GM10847 (cell line): ENCODE measurements around the gene EHD4.

ENCODE experiments used
- POLR2A ChIP-seq: IDR thresholded peaks from 2 replicates; pipeline ENCODE4 v1.6.1; 2011; ENCODE audit not compliant: insufficient read length; ENCODE audit errors: extremely low read depth

The EHD4 gene

DNA sequence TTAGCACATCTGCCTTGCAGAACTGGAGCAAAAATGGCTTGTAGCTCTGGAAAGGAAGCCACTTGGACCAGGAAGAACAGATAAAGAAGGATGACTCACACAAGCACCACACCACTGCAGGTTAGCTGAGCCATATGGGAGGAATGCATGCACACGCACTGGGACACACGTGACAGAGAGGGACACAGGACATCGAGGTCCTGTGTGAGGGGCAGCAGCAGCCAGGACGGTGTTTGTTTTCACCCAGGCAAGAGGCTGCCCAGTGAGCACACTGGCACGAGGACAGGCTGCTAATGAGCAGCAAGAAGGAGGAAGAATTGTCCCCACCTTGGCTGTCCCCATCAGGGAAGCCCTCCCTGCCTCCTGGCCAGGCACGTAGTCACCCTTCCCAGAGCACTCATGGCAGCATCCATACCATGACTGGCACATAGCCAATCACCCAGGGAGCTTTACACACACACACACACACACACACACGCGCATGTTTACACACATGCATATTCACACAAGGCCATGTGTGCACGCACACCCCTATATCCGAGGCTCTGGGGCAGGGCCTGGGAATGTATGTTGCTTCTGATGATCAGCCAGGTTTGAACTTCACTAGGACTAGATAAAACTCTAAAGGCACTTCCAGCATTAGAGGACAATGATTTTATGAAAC, 54.5 kb downstream of the EHD4 start:
- no peak for TF ChIP-seq POLR2A

DNA sequence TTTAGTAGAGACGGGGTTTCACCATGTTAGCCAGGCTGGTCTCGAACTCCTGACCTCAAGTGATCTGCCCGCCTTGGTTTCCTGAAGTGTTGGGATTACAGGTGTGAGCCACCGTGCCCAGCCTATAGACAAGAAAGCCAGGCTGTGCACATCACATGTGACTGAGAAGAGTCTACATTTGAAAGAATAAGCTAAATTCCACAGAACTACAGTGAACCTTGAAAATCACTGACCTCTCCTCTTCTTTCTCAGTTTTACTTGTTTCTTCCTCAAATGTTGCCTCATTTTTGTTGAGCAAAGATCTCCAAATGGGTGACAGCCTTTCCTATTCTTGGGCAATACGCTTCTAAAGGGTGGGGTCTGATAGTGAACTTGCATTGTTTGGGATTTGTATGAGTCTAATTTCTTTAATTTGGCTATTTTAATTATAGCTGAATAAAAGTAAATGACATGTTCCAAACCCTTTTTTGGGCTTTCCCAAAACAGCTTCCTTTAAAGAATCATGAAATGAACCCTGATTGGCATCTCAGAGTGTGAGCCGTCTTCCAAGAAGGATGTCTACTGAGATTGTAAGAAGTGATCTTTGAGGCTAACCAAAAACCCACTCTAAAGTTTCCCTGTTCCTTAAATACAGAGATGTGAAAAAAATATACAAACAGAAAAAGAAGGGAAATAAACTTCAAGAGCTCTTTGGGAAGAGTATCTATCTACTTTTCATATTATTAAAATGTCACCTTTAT, 56.9 kb downstream of the EHD4 start:
- TF ChIP-seq POLR2A: no peak

DNA sequence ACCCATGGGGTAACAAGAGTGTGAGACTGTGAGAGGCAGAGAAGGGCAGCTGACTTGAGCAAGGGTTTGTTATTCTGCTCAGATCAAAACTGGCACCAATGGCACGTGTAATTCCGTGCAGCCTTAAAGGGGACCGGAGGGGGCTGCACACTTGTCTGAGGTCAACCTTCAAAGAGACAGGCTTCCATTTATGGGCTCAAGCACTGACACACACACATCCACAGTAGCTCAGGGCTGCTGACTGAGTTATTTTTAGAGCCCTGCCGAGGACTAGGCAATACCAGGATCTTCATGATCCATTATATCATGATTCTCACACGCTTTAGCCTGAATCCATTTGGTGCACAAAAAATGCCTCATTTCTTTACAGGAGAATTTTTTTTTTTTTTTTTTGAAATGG, 57.9 kb downstream of the EHD4 start:
- no peak for TF ChIP-seq POLR2A

- no peak for TF ChIP-seq POLR2A
Observed at GRCh38 chr15:41913256-41913655, 59.1 kb downstream of the EHD4 start.

- TF ChIP-seq POLR2A: no peak
Observed at GRCh38 chr15:41911691-41912345, 60.5 kb downstream of the EHD4 start.

- no peak for TF ChIP-seq POLR2A
Observed at GRCh38 chr15:41908736-41909461, 63.5 kb downstream of the EHD4 start.

- TF ChIP-seq POLR2A: no peak
Observed at GRCh38 chr15:41907141-41907540, 65.2 kb downstream of the EHD4 start.

DNA sequence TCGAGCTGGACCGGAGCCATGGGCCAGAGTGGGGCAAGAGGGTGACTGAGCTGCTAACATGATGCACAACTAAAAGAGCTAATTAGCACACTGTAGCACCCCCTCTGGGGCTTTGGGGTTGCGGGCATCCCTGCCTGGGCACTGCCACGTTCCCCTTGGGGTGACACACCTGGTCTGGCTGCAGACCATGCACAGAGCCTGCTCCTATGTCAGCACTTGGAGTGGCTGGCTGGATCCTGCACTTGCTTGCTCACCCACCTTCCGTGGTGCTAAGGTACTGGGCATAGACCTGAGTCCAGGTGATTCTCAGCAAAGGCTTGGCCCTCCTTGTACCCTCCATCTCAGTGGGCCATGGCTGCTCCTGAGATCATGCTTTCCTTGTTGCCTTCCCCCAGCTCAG, 65.7 kb downstream of the EHD4 start:
- no peak for TF ChIP-seq POLR2A

DNA sequence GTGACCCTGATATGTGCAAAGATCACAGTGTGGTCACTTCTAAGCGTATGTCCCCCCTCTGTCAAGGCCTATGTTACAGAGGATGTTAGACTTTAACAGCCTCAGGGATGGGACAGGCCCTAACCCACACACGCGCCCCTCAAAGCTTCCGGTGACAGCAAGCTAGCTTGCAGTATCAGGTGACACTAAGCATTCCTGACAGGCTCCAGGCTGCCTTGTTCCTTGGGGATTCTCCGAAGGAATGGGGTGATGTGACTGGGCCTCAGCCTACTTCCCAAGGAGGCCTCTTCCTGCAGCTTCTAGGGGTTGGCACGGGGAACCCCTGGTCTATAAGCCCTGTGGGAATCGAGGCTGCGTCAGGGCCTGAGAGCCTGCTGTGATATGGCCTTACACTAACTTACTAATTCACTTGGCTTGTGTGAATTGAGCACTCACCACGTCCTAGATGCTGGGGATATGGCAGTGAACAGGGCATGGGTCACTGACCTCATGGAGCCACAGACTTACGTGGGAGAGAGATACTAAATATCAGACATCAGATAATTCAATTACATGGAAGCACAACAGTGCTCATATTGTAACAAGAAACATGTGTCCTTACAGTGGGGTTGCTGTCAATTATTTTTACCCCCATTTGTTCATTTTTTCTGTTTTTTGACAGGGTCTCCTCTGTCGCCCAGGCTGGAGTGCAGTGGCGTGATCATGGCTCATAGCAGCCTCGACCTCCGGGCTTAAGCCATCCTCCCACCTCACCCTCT, 67.1 kb downstream of the EHD4 start:
- no peak for TF ChIP-seq POLR2A

DNA sequence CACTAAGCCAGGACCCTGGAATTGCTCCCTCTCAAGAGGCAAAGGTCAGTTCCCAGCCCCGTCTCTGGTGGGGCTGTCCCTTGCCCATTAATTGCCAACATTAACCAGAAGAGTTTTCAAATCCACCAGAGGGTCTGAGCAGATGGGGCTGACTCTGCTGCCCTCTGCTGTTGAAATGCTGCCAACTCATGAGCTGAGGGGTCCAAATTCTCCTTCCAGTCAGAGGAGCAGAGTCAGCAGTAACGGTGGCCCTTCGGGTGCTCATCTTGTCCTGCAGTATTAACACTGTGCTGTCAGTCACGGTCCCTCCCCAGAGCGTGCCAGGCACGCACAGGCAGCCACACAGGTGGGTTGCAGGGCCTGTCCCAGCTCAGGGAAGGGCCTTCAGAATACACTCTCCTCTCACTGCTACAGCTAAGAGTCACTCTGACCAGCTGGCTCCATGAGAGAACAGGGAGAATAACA, 67.8 kb downstream of the EHD4 start:
- no peak for TF ChIP-seq POLR2A

DNA sequence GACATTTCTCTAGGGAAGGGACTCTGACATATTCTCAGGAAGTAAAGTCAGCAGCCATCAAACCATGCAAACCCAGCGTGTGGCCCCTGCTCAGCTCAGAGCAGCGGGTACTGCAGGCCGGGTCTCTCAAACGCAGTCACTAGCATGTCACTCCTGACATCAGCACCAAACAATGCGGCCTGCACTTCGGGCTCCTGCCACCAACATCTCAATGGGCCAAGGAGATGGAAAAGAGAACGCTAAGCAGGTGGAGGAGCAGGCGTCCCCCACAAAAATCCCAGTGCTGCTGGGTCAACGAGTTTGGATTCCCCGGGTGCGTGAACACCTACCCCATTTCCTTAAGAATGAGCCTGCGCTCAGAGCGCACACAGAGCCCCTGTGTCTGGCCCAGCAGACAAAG, 68.6 kb downstream of the EHD4 start:
- TF ChIP-seq POLR2A: no peak

GRCh38 chr15:41901431-41901830, 70.9 kb downstream of the EHD4 start:
- no peak for TF ChIP-seq POLR2A

- TF ChIP-seq POLR2A: no peak
Observed at GRCh38 chr15:41900526-41901380, 71.6 kb downstream of the EHD4 start.
